GM19395 (cell line): ENCODE results near the gene NAGLU.
"Not testable (repeated sequence)": the region's sequence is repeated elsewhere in the genome, so short reads cannot be mapped to it uniquely, and the experiment has no call there.

Experiments used
- ATAC-seq: cut with Tn5 transposase; IDR thresholded peaks from one replicate; pipeline ENCODE4 v1.9.1; 2021; ENCODE audit warnings: mild to moderate bottlenecking, moderate library complexity; ENCODE audit not compliant: unreplicated experiment

The NAGLU gene

GRCh38 chr17:42543190-42544079 lies 7.4 kb downstream of the NAGLU start:
- no peak for ATAC-seq

GRCh38 chr17:42544874-42545283 lies 8.8 kb downstream of the NAGLU start:
- ATAC-seq, result no peak

- ATAC-seq, result not testable (repeated sequence)
These were observed 9.9 kb downstream of the NAGLU start for GRCh38 chr17:42545755-42546505.

GRCh38 chr17:42547001-42547461 lies 11.0 kb downstream of the NAGLU start:
- no peak for ATAC-seq

GRCh38 chr17:42547698-42548069 lies 11.6 kb downstream of the NAGLU start:
- no peak for ATAC-seq

- peak; percentile 59 for ATAC-seq
These were observed 12.2 kb downstream of the NAGLU start for GRCh38 chr17:42548070-42548837.

GRCh38 chr17:42548993-42549755 lies 13.1 kb downstream of the NAGLU start:
- no peak for ATAC-seq

- not testable (repeated sequence) for ATAC-seq
These were observed 16.7 kb downstream of the NAGLU start, which contains the start of gene HSD17B1 for GRCh38 chr17:42552736-42553135. HSD17B1 (plus strand) TSS chr17:42552923; CDS start chr17:42552934, 11 bp downstream.

- ATAC-seq, result no peak
These were observed 17.2 kb downstream of the NAGLU start for GRCh38 chr17:42553161-42553818.

GRCh38 chr17:42553866-42554249 lies 17.8 kb downstream of the NAGLU start:
- ATAC-seq, result no peak

GRCh38 chr17:42554250-42555121 lies 18.4 kb downstream of the NAGLU start:
- ATAC-seq, result peak; percentile 80

GRCh38 chr17:42555122-42555622 lies 19.1 kb downstream of the NAGLU start:
- ATAC-seq, result no peak

- not testable (repeated sequence) for ATAC-seq
These were observed 20.0 kb downstream of the NAGLU start for GRCh38 chr17:42555961-42556617.

GRCh38 chr17:42559075-42559474 lies 23.0 kb downstream of the NAGLU start:
- ATAC-seq, result no peak

- ATAC-seq, result no peak
These were observed 24.2 kb downstream of the NAGLU start for GRCh38 chr17:42560246-42560645.

GRCh38 chr17:42561897-42562387 lies 25.9 kb downstream of the NAGLU start, which contains the start of gene COASY:
COASY (plus strand) TSS chr17:42562148; CDS start chr17:42562623, 475 bp downstream.
- peak; percentile 62 for ATAC-seq

- no peak for ATAC-seq
These were observed 26.5 kb downstream of the NAGLU start for GRCh38 chr17:42562388-42563142.
